Middle frontal gyrus (tissue), 1 donor: ENCODE data around the gene ABHD8.

Experiments used
- DNase-seq: peaks from one replicate; pipeline ENCODE4 v3.0.0-alpha.2; 2015; ENCODE audit warnings: low spot score; ENCODE audit errors: extremely low spot score

Gene ABHD8

DNA sequence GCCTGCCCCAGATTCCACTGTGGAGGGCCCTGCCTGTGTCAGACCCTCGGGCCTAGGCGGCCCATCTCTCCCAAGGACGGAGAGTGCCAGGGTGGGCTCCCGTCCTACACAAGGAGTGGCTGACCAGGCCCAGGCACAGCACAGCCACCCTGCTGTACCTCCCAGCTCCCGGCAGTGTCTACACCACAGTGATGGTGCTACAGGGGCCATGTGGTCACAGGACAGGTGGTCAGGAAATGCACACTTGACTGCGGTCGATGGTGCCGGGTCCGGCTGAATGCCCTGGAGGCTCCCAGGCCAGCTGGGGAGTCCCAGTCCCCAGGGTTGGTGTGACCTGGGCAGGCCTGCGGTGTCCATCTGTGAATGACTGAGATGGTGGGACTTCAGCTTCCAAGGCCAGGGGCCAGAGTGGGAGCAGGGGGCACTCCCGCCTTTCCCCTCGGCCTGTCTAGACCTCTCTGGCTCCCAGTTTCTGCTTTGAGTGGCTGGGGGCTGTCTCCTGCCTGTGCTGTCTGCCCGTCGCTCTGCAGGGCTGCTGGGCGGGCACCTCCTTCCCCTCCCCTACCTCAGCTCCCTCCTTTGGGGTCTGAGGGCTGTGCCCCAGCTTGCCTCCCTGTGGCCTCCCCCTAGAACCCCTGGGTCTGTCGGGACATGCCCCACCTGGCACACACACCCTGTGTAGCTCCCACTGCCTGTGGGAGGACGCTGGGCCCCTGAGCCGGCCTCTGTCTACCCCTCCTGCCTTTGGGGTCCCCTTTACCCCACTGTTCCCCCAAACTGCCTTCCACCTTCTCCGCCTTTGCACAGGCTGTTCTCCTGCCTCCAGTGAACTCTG is 18.6 kb upstream of the ABHD8 start:
- DNase-seq: no peak

DNA sequence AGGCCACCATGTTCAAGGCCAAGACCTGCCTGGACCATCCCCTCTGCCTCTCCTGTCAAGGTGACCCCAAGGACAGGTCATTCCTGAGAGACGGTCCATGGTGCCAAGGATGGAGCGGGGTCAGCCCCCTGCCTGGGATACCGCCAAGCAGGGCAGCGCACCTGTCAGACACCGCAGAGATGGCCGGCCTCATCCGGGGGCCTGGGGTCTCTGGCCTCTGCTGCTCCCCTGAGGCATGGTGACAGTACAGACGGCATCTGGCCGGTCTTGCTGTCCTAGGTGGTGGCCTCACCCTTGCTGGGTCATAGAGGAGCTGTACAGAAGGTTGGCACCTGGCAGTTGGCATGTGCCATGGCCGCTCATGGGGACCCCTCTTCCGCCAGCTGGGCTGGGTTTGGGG is 17.2 kb upstream of the ABHD8 start:
- DNase-seq: no peak

DNA sequence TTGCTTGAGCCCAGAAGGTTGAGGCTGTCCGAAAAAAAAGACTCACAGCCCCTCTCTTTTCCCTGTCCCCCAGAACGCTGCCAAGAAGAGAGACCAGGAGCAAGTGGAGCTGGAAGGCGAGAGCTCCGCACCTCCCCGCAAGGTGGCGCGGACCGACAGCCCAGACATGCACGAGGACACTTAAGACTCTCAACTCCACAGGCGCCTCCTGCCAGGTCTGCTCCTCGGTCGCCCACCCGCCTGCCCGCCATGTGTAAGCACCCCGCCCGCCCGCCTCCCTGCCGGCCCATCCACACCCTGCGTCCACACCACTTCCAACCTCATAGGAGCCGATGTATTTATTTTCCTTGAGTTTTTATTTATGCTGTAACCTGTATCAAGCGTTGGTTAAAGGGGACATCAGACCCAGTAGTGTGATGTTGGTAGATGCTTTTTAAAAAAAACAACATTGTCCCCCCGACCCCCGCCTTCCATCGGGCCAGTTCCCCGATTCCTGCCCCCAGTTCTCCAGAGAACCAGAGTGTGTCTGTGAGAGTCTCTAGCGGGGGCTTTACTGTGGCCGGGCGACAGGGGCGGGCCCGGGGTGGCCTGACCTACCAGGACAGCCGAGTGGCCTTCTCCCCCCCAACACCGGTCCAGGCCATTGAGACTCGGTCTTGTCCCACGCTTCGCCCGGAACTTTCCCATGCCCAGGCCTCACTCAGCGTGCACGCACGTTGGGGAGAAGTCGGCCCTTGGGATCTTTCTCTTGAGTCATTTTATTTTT is 16.4 kb upstream of the ABHD8 start:
- DNase-seq: no peak

DNA sequence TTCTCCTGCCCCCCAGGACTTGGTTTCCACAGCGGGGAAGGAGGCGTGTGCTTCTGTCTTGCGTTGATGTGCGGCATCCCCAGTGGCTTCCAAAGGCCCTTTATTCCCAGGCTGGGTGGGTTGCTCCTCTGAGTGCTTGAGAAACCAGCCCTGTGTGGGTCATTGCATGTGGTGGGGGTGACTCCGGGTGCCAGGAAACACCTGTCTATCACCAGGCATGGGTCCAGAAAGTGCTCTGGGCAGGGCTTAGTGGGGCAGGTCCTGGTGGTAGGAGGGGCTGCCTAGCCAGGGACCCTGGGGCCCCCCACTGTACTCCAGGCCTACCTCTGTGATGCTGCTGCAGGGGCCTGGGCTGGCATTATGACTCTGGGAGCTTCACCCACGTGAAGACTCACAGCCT is 15.7 kb upstream of the ABHD8 start:
- DNase-seq: no peak

DNA sequence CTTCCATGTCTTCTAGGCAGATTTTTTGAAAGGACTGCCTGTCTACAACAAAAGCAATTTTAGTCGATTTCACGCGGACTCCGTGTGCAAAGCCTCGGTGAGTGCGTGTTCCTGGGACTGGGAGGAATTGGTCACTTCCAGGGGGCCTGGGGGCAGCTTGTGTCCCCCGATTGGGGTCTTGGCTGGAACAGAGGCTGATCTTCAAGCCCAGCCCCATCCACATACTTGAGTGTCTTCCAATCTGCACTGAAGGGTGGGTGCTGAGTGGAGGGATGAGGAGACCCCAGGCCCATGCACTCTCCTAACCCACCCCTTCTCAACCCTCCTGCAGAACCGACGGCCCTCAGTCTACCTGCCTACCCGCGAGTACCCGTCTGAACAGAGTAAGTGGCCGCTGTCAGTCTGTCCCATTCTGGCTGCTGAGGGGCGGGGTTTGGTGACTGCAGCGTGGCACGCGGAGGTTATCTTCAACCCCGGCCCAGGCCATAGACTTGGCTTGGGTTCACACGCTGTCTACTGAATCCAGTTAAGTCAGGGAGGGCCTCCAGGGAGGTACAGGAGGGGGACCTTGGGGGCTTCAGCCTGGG is 10.9 kb upstream of the ABHD8 start:
- no peak for DNase-seq

DNA sequence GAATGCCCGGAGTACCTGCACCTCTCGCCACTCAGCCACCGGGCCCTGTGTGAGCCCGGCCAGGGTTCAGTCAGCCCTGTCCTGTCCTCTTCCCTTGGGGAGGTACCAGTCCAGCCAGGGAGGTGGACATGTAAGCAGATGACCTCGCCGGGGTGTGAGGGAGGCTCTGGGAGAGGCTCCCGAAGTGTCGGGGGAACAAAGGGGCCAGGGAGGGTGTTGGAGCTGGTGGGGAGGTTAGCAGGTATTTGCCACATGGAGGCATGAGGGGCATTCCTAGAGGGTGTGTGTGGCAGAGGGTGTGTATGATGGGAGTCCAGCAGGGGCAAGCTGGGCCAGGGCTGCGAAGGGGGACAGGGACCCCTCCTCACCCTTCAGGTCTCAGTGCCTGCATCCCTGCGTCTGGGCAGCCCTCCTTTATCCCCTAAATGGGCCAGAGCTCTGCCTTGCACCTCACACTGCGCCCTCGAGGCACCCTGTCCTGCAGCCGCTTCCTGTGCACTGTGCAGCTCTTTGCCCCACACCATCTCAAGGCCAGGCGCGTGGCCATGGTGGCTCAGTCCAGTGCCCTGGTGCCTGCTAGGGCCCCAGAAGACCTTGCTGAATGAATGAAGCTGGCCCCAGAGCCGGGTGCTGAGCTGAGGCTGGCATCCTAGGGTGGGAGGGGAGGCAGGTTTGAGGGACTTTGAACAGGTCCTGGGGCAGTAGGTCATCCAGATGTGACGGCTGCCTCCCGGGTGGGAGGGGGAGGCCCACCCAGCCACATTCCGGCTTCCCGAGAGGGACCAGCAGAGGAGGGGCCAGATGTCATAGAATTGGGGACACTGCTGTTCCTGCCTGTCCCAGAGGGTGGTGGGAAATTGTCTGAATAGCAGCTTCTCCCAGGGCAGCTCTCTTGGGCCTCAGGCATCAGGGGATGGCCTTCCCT is 9.2 kb upstream of the ABHD8 start:
- DNase-seq: no peak

DNA sequence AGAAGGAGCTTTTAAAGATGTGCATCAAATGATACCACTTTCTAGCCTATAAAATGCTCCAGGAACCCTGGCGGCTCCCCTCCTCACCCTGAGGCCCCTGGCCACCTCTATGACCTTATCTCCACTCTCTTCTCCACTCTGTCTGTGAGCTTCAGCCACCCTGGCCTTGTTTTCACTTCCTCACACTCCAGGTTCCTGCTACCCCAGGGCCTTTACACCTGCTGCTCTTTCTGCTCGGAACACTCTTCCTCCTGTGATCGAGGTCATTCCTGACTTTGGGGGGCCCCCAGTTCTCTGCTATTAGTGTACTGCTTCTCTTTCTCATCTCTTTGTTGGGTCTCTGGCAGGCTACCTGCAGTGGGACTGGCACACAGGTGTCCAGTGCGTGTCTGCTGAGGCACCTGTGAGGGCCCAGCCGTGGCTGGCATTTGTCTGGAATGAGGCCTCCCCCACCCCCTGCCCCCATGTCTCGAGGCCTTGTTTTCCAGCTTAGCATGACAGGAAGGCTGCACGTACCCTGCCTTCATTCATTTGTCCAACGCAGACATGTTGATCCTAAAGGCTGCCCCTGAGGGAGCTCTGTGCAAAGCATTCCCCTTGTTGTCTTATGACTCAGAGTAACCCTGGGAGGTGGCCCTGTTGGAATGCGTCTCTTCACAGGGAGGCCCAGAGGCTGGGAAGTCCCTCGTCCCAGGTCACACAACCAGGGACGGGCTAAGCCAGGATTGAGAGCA is 8.4 kb upstream of the ABHD8 start:
- DNase-seq: no peak

DNA sequence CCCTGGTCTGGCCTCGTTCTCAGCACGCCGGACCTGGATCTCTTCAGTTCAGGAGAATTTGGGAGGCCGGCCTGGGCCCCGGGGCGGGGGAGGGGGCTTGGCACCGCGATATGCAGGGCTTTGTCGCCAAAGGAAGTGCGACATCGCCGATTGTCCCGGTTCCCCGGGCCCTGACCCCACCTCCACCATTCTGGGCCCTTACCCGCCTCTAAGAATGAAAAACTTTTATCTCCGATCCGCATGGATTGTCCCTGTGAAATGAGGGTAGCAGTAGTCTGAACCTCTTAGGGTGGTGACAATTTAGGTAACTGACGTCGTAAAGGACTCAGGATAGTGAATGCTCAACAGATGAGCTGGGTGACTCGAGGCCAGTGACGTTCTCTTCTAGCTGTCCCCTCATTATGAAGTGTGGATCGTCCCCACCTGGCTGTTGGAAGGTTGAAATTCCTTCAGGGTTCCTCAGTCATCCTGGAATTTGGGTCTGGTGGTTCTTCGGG is 6.8 kb upstream of the ABHD8 start:
- no peak for DNase-seq

DNA sequence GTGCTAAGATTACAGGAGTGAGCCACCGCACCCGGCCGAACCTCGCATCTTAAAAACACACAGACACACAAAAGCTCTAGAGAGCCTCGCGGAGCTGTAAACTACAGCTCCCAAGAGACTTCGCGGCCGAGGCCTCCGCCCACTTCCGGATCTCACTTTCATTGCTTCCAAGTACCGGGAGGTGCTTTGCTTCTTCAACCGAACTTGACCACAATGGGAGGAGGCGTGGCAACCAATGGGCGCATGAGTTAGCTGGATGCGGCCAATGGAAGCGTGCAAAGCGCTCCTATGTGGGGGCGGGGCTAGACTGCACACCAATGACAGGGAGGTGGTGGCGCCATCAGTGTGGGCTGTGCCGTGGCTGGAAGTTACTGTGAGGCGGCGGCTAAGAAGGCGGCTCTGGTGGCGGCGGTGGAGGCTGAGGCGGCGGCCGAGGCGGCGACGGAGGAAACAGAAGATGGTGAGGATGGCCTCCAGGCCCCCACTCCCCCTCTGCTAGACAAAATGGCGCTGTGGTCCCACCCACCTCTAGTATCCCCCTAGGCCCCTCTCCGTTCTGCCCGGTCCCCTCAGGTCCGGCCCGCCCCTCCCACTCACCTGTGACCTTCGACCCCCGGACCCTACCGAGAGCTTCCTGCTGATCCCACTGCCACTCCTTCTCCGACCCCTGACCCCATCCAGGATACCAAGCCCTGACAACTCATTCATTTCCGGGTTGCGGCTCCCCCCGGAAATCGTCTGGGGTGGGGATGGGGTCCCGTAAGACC is 6.2 kb upstream of the ABHD8 start, which contains the start of gene DDA1:
Gene DDA1, plus strand, starts transcription at position 366 of the 767 bp plus-strand sequence. Its CDS starts 92 bp downstream, at position 458.
- peak; percentile 98 for DNase-seq

DNA sequence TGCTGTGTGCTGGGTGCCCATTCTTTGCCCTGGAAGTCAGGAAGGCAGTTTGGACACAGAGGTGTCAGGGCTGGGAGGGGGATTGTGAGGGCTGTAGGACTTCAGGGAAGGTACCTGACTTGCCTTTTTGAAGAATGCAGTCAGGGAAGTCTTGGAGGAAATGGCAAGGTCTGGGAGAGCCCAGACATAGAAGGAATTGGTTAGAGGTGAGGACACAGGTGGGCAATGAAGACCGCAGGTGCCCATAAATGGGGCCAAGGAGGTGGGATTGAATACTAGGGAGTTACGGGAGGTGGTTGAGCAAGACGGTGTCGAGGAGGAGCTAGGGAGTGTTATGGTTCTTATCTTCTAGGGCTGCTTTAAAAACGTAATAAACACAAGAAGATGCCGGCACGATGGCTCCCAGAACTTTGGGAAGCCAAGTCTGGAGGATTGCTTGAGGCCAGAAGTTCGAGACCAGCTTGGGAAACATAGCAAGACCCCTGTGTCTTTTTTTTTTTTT is 4.7 kb upstream of the ABHD8 start:
- no peak for DNase-seq

DNA sequence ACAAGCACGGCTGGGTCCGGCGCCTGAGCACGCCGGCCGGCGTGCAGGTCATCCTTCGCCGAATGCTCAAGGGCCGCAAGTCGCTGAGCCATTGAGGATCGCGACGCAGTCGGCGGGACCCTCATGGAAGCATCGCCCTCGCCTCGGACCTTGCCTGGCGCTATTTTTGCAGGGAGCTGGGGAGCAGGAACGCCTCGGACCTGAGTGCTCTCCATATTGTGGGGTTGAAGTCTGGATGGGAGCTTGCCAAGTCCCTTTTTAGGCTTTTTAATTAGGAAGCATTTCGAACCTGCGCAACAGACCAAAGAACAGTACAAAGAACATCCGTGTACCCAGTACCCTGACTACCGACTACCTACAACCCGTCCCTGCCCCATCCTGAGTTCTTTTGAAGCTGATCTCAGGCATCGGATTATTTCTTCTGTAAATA is 3.1 kb upstream of the ABHD8 start:
- DNase-seq: no peak

DNA sequence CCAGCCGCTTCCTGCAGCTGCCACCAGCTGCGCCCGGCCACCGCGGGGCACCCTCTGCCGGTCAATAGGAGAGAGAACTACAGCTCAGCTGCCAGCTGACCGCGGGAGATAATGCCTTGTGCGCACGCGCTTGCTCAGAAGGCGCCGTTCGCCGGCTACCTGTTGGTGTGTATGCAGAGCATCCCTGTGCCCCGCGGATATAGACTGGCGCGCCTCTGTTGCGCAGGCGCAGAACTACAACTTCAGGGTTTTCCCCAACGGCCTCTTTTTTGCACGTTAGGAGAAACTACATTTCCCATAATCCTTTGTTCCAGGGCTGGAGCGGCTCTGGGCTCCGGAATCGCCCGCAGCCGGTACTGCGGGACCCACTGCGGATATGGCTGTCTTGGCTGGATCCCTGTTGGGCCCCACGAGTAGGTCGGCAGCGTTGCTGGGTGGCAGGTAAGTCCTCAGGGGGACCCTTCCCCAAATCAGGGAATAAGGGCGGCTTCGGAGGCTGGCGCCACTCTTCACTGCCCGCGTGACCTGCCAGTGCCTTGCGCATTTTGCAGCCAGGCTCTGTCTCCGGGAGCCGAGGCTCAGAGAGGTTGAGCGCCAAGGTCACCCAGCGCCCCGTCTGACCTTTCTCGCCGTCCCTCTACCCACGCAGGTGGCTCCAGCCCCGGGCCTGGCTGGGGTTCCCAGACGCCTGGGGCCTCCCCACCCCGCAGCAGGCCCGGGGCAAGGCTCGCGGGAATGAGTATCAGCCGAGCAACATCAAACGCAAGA is 2.5 kb upstream of the ABHD8 start, which contains the start of gene MRPL34:
Gene MRPL34, plus strand, starts transcription at position 356 of the 768 bp plus-strand sequence. Its CDS starts 21 bp downstream, at position 377.
- DNase-seq: peak; percentile 94

DNA sequence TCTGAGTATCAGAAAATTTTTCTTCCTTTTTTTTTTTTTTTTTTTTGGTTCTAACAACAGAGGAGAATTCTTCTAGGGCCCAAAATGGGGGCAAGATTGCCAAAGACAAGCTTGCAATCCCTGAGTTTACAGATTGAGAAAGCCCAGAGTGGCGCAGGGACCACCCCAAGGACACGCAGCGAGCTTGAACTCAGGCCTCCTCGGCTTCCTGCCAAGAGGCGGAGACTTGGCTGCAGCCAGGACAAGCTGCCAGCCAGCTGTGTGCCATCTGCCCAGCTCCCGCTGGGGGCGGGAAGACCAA is 1.9 kb upstream of the ABHD8 start:
- no peak for DNase-seq

DNA sequence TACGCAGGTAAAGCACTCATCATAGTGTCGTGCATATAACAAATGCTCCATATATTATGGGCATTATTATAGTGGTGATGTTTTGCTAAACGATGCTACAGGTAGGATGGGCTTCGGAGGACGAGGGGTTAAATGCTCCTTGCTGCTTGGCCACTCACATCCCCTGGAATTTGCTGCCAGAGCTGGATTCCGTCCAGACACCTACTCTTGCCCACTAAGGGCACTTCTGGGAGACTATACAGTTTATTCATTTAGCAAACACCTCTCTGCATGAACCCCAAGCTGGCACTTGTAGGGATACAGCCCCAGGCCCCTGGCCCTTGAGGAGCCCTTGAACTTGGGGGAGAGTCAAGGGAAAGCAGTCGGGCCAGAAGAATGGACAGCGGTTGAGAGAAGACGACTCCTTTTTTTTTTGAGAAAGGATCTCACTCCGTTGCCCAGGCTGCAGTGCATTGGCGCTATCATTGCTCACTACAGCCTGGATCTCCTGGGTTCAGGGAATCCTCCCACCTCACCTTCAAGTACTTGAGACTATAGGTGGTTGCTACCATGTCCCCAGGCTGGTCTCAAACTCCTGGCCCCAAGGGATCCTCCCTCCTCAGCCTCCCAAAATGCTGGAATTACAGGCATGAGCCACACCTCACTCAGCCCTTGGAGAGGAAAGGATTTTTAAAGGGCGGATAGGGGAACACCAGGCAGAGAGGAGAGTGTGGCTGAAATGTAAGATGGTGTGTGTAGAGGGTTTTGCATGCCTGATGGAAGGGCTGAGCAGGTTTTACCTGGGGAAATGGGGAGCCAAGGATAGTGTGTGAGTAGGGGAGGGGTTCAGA is 1.4 kb upstream of the ABHD8 start:
- DNase-seq: no peak

DNA sequence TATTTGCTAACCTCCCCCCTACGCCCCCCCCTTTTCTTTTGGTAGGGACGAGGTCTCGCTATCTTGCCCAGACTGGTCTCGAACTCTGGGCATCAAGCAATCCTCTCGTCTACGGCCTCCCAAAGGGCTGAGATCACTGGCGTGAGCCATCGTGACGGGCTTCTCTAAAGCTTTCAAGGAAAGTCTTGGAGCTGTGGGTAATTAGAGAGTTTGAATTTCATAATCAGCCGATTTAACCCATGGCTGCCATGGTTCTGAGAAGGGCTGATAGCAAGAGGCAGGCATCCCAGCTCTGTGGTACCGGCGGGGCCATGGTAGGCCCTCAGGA is 679 bp upstream of the ABHD8 start:
- DNase-seq: no peak

DNA sequence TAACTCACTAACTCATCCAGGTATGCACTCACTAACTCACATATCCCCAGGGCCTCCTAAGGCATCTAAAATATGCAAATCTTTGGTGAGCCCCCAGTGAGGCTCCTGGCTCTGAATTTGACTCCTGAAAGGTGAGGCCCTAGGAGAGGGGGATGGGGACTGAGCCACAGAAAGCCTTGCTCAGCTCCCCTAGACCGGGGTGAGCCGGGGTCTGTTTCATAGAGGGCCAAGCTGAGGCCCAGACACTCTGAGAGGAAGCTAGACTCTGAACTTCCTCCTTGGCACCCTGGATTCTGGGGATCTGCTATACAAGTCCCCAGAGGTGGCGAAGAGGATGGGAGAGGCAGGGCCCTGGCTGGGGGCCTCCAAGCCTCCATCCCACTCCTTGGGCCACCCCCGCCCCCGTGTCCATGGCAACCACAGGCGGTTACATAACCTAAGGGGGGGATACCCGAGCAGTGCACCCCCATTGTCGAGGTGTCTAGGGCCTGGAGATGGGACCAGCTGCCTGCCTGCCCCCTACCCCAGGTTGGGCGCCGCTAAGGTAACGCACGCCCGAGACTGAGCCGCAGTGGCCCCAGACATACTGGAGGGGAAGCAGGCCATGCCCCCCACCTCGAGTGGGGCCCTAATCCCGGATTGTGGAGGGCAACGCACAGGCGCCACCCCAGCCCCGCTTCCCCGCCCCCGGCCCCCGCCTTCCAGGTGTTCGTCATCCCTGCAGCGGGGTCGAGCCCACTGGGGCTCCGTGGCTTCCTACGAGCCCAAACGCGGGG is 646 bp downstream of the ABHD8 start:
- DNase-seq: no peak

DNA sequence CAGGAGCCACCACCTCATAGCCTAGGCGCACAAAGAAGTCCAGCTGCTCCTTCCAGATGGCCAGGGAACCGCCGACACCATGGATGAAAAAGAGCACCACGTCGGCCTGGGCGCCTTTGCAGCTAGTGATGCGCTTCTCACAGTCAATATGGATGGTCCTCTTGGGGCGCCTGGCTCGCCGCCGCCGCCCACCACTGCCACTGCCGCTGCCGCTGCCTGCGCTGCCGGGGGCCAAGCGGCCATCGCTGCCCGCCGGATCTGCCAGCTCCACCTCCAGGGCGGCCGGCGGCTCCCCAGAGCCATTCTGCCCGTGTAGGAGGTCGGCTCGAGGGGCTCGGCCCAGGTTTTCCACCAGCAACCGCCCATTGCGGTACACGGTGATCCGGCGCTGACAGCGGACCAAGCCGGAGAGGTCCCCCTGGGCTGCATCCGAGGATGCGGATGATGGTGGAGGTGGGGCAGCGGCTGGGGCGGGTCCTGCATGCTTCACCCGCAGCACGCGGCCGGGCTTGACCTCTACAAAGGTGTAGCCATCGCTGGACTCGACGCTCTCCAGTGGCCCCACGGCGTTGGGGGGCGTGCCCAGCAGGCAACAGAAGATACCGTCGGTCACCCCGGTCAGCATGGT is 2.1 kb downstream of the ABHD8 start:
- DNase-seq: no peak
